Large intestine (tissue), 3 donors: ENCODE measurements around the gene CFAP74. TPM values are rescaled to one million over a fixed set of nuclear protein-coding genes. Genes with fewer than 3 reads are reported as not detected.

Source experiments
- DNase-seq, 2 donors: peaks; one replicate each; pipeline versions ENCODE4 v3.0.0 to v3.0.0-alpha.2; 2013
- H3K27ac ChIP-seq: one replicate; pipeline ENCODE4 v1.5.1; 2013; ENCODE audit warnings: low read length
- H3K27me3 ChIP-seq: 2 replicates; pipeline ENCODE4 v1.6.1; 2013; ENCODE audit warnings: low read length; ENCODE audit not compliant: control insufficient read depth, insufficient read depth
- H3K36me3 ChIP-seq: 2 replicates; pipeline ENCODE4 v1.6.1; 2013; ENCODE audit warnings: low read length; ENCODE audit not compliant: control insufficient read depth, insufficient read depth
- H3K4me1 ChIP-seq: one replicate; pipeline ENCODE4 v1.6.1; 2013; ENCODE audit warnings: low read length; ENCODE audit not compliant: control insufficient read depth, insufficient read depth
- H3K4me3 ChIP-seq: one replicate; pipeline ENCODE4 v1.5.1; 2013; ENCODE audit warnings: low read length
- H3K9me3 ChIP-seq: one replicate; pipeline ENCODE4 v1.6.1; 2013; ENCODE audit warnings: mild to moderate bottlenecking, low read depth, low read length, moderate library complexity; ENCODE audit not compliant: control insufficient read depth
- WGBS: methylation state at CpG from one replicate; pipeline ENCODE4 v1.1.5; 2013; ENCODE audit warnings: low lambda C conversion rate; ENCODE audit not compliant: insufficient coverage; 5-methylcytosine and 5-hydroxymethylcytosine counted together
- polyA plus RNA-seq: library from polyadenylated mRNA; unstranded; fragments of 120-200 nt; gene quantifications from one replicate; pipeline ENCODE4 v1.2.1, GENCODE V29; 2013

The CFAP74 gene
- polyA plus RNA-seq, 1 donor: 1.4 TPM

DNA sequence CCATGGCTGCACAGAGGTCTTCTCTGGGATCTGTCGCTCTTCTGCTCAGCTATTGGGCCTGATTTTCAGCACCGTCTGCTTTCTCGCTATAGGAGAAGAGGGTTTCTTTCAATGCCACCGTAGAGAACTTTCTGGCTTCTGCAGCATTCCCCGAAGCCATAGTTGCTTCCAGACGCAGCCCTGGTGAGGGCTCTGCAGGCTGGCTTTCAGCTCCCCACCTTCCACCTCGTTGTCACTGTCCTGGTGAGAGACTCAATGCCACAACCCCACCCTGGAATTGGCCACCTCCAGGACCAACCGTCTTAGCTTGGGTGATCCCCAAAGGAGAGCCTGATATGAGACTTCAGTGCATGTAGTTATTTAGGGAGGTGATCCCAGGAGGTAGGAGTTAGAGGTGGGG, 34.6 kb upstream of the CFAP74 start:
- Histone ChIP-seq H3K4me3 (no peak overlapping the region), H3K9me3 (no peaks in the 10 kb centered on the region), H3K27me3 (no peaks in the 10 kb centered on the region), H3K4me1 (peaks cover 5% of the 10 kb centered on the region), H3K36me3 (no peaks in the 10 kb centered on the region), H3K27ac (no peak overlapping the region)
- no peak for DNase-seq
- no CpG with 5 or more reads among the region's 8 CpGs for WGBS

DNA sequence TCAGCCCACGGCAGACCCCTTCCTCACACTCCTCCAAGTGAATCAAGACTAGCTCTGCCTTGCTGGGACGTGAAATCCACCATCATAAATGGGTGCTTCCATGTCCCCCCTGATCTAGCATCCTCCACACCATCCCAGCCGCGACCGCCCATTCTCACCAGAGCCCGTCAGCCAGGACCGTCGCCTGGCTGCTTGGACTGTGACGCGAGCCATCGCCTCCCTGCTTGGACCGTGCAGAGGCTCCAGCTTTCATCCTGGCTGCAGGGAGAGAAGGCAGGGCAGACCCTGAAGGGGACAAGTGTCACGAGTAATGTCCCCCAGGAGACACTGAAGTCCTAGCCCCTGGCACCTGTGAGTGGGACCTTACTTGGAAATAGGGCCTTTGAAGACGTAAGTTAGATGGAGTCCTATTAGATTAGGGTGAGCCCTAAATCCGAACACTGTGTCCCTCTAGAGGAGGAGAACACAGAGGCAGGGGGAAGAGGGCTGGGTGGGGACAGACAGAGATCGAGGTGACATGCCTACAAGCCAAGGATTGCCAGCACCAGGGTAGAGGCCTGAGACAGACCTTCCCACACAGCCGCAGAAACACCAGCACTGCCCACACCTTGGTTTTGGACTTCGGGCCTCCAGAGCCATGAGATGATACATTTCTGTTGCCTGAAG, 33.9 kb upstream of the CFAP74 start:
- Histone ChIP-seq H3K27ac (no peak overlapping the region), H3K4me1 (no peaks in the 10 kb centered on the region), H3K36me3 (no peaks in the 10 kb centered on the region), H3K4me3 (no peak overlapping the region), H3K9me3 (no peaks in the 10 kb centered on the region), H3K27me3 (peaks cover 4% of the 10 kb centered on the region)
- DNase-seq: no peak
- WGBS: no CpG with 5 or more reads among the region's 18 CpGs

DNA sequence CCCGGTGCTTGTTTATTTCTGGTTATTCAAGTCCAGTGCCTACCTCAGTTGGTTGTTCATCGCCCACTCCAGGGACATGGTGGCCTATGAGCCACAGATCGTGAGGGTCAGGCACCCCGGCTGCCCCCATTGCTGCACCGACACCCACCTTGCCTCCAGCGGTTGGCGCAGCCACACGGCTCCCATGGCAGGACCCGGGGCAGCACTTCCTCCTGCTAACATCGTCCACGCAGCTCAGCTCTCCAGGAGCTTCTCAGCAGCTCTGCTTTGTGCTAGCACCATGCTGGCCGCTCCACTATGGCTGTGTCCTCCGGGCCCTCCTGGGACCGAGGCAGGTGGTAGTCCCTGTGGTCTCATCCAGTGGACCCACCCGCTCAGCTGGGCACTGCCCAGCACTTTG, 32.7 kb upstream of the CFAP74 start:
- WGBS: no CpG with 5 or more reads among the region's 15 CpGs
- DNase-seq: no peak

DNA sequence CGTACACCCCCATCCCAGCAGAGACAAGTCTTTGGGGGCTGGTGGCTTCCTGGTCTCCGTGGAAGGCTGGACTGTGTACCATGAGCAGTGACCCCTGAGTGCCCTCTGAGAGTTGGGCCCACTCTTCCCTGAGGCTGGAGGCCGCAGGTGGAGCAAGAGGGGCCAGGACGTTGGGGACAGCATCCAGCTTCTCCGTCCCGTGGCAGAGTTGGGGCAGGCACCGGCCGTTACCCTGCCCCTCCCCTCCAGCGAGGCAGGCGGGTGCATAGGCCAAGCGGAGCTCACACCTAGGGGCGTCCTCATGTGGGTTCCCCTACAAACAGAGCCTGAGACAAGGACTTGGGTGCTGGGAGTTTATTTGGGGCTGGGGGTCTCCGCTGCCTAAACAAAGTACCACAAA, 29.6 kb upstream of the CFAP74 start:
- Histone ChIP-seq H3K27ac (no peak overlapping the region), H3K4me1 (no peaks in the 10 kb centered on the region), H3K9me3 (no peaks in the 10 kb centered on the region), H3K4me3 (no peak overlapping the region), H3K27me3 (peaks cover 7% of the 10 kb centered on the region), H3K36me3 (no peaks in the 10 kb centered on the region)
- no peak for DNase-seq
- WGBS: no CpG with 5 or more reads among the region's 13 CpGs

More for the DNA sequence above, 32.7 kb upstream of the CFAP74 start:
- no peak overlapping the region for H3K4me3 ChIP-seq
- no peaks in the 10 kb centered on the region for H3K36me3 ChIP-seq
- H3K27me3 ChIP-seq: peaks cover 7% of the 10 kb centered on the region
- no peaks in the 10 kb centered on the region for H3K4me1 ChIP-seq
- H3K9me3 ChIP-seq: no peaks in the 10 kb centered on the region
- no peak overlapping the region for H3K27ac ChIP-seq

DNA sequence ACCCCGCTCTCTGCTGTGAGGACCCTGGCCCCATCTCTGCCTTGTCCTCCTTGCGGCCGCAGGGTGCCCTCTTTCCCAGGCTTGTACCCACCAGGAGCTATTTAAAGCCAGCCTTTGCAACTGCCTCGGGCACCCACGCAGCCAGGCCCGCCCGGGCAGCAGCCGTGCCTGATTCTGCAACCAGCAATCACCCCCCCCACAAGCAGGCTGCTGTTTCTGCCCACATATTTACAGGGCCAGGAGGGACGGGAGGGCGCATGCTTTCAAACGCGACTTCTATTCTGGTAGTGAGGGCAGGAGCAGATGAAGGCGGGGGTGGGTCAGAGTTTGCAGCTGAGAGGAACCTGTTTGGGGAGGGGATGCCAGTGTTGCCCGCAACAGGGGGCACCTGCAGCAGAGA, 29.2 kb upstream of the CFAP74 start:
- Histone ChIP-seq H3K9me3 (no peaks in the 10 kb centered on the region), H3K4me3 (no peak overlapping the region), H3K36me3 (no peaks in the 10 kb centered on the region), H3K27me3 (peaks cover 7% of the 10 kb centered on the region), H3K27ac (no peak overlapping the region), H3K4me1 (no peaks in the 10 kb centered on the region)
- DNase-seq: no peak
- WGBS: no CpG with 5 or more reads among the region's 14 CpGs

DNA sequence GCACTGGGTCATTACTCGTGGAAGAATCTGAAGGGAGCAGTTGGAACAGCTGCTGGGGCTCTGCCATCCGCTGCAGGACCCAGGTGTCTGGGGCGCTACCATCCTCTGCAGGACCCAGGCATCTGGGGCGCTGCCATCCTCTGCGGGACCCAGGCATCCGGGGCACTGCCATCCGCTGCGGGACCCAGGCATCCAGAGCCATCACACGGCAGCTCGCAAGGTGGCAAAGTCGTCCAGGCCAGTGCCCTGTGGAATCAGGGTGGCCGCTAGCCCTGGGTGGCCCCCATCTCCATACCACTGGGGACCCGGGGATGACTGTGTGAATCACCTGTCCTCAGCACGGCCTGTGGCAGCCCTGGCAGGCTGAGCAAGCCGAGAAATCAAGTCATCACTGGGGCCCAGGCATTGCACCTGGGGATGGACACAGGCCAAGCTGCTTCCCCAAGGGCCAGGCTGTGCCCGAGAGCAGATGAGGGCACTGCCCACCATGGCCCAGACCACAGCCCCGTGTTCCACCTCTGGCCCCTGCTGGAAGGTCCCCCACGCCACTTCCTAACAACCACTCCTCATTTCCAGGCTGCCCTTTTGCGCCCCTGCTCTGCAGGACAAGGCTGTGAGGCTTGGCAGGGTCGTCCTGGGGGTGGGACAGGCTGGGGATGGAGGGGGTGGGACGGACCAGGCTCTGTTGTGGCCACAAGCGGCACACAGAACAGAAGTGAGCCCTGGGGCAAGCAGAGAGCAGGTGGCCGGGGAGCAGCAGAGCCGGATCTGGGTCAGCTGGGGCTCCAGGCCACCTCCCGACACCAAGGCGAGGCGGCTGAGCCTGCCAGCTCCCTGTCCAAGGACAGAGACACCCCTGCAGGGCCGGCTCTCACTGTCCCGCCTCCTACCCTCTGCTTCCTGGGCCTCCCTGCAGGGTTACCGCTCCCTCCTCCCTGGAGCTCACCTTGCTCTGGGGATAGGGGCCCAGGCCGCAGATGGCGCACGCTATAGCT, 28.3 kb upstream of the CFAP74 start:
- peaks cover 7% of the 10 kb centered on the region for H3K27me3 ChIP-seq
- H3K4me3 ChIP-seq: no peak overlapping the region
- H3K27ac ChIP-seq: no peak overlapping the region
- no CpG with 5 or more reads among the region's 33 CpGs for WGBS
- no peak for DNase-seq
- H3K4me1 ChIP-seq: no peaks in the 10 kb centered on the region
- no peaks in the 10 kb centered on the region for H3K9me3 ChIP-seq
- no peaks in the 10 kb centered on the region for H3K36me3 ChIP-seq

DNA sequence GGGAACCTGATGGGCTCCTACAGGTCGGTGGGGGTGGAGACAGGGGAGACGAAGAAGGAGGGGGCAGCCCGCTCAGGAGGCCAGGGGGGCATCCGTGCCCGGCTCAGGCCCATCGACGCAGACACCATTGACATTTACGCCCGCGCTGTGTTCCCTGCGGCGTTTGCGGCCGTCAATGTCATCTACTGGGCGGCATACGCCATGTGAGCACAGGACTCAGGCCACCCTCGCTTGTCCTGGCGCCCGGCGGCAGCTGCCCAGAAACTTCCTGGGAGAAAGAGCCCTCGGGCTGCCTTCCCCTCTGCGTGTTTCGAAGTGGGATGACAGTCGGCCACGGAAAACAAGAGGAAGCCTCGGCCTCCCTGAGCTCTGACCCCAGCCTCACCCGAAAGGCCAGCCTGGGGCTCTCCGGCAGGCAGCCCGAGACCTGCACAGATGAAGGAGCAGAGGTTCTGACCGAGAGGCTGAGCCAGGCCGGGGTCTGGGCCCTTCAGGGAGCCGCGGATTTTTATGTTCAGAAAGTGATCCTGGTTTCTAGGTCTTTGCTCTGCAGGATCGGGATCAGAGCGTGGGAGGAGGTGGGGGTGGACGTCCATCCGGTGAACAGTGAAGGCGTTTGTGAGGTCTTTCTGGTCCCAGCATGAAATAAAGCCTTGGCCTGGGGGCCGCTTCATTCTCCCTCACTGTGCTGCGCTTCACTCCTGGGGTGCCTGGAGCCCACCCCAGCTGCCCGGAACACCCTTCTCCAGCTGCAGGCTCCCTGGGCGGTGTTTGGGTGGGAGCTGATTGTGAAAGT, 26.7 kb upstream of the CFAP74 start:
- H3K27me3 ChIP-seq: peaks cover 7% of the 10 kb centered on the region
- no peak overlapping the region for H3K4me3 ChIP-seq
- DNase-seq: no peak
- no peak overlapping the region for H3K27ac ChIP-seq
- no CpG with 5 or more reads among the region's 42 CpGs for WGBS
- no peaks in the 10 kb centered on the region for H3K9me3 ChIP-seq
- H3K36me3 ChIP-seq: no peaks in the 10 kb centered on the region
- no peaks in the 10 kb centered on the region for H3K4me1 ChIP-seq

DNA sequence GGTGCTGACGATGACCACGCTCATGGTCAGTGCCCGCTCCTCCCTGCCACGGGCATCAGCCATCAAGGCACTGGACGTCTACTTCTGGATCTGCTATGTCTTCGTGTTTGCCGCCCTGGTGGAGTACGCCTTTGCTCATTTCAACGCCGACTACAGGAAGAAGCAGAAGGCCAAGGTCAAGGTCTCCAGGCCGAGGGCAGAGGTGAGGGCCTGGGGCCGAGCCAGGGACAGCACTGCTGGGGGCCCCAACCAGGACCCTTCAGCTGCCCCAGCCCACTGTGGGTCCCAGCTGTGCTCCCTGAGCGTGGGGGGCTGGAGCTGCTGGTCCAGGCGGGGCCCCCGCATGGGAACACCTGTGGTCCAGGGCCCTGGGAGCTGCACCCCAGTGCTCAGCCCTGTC, 26.0 kb upstream of the CFAP74 start:
- no peak for DNase-seq
- no peak overlapping the region for H3K27ac ChIP-seq
- no peaks in the 10 kb centered on the region for H3K36me3 ChIP-seq
- WGBS: no CpG with 5 or more reads among the region's 15 CpGs
- no peaks in the 10 kb centered on the region for H3K9me3 ChIP-seq
- H3K27me3 ChIP-seq: peaks cover 7% of the 10 kb centered on the region
- no peaks in the 10 kb centered on the region for H3K4me1 ChIP-seq
- no peak overlapping the region for H3K4me3 ChIP-seq

DNA sequence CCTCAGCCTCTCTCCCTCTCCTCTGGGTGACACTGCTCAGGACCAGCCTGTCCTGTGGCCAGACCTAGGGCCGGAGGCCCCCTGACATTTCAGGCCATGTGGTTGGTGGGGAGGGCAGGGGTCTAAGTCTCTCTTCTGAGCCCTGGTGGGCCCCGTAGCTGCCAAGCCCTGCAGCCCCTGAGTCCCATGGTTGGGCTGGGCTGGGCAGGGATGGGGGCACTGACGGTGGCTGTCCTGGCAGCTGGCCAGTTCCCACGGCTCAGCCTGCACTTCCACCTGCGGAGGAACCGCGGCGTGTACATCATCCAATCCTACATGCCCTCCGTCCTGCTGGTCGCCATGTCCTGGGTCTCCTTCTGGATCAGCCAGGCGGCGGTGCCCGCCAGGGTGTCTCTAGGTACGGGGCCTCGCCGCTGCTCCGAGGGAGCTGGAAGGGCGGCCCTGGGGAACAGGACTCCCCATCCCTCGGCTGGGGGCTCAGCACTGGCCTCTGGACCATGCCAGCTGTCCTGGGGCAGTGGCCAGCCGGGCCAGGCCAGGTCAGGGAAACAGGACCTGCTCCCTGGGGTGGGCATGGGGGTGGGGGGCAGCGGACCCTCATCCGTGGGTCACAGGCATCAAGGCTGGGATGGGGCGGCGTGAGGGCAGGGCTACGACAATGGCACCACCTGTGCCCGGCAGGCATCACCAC, 25.4 kb upstream of the CFAP74 start:
- H3K27me3 ChIP-seq: peaks cover 7% of the 10 kb centered on the region
- no peak for DNase-seq
- no peaks in the 10 kb centered on the region for H3K36me3 ChIP-seq
- WGBS: no CpG with 5 or more reads among the region's 26 CpGs
- H3K4me1 ChIP-seq: no peaks in the 10 kb centered on the region
- H3K27ac ChIP-seq: no peak overlapping the region
- H3K4me3 ChIP-seq: no peak overlapping the region
- no peaks in the 10 kb centered on the region for H3K9me3 ChIP-seq
